Loucy (cell line): ENCODE data around the gene F7.

ENCODE experiments used
- H2AFZ ChIP-seq: fragments of 200-600 bp; sonication (generic); 2 replicates; pipeline ENCODE4 v1.6.0; 2016; ENCODE audit warnings: antibody characterized with exemption, mild to moderate bottlenecking, low read length, moderate library complexity
- H3F3A ChIP-seq: fragments of 200-600 bp; 2 replicates; pipeline ENCODE4 v1.6.0; 2016; ENCODE audit warnings: antibody characterized with exemption, low read depth, mild to moderate bottlenecking
- H3K27me3 ChIP-seq: fragments of 200-600 bp; sonication (generic); 2 replicates; pipeline ENCODE4 v1.6.1; 2014; ENCODE audit warnings: low read length, mild to moderate bottlenecking; ENCODE audit not compliant: insufficient read depth, poor library complexity, severe bottlenecking
- H3K36me3 ChIP-seq: fragments of 200-600 bp; sonication (generic); 2 replicates; pipeline ENCODE4 v1.6.1; 2016; ENCODE audit warnings: low read length; ENCODE audit not compliant: insufficient read depth
- H3K4me1 ChIP-seq: fragments of 200-600 bp; sonication (generic); 2 replicates; pipeline ENCODE4 v1.5.1; 2014; ENCODE audit warnings: low read length, mild to moderate bottlenecking; ENCODE audit not compliant: insufficient read depth, poor library complexity, severe bottlenecking
- H3K4me2 ChIP-seq: fragments of 200-600 bp; sonication (generic); 2 replicates; pipeline ENCODE4 v1.6.0; 2014; ENCODE audit warnings: antibody characterized with exemption, low read length, low read depth, mild to moderate bottlenecking; ENCODE audit not compliant: poor library complexity, severe bottlenecking
- H3K4me3 ChIP-seq: fragments of 200-600 bp; sonication (generic); 2 replicates; pipeline ENCODE4 v1.5.1; 2014; ENCODE audit warnings: low read length, mild to moderate bottlenecking, mixed read lengths; ENCODE audit not compliant: poor library complexity, severe bottlenecking
- H3K79me2 ChIP-seq: fragments of 200-600 bp; sonication (generic); 2 replicates; pipeline ENCODE4 v1.6.1; 2014; ENCODE audit warnings: low read length; ENCODE audit not compliant: insufficient read depth
- H3K9ac ChIP-seq: fragments of 200-600 bp; sonication (generic); 2 replicates; pipeline ENCODE4 v1.6.0; 2014; ENCODE audit warnings: mild to moderate bottlenecking, low read depth, low read length, moderate library complexity; ENCODE audit not compliant: poor library complexity, severe bottlenecking
- H3K9me2 ChIP-seq: fragments of 200-600 bp; sonication (generic); replicated peaks from 2 replicates; pipeline ENCODE4 v1.6.1; 2016; ENCODE audit warnings: low read depth, low read length, mixed read lengths
- H3K9me3 ChIP-seq: fragments of 200-600 bp; sonication (generic); 2 replicates; pipeline ENCODE4 v1.6.1; 2014; ENCODE audit warnings: mild to moderate bottlenecking, antibody characterized with exemption, low read length, low read depth; ENCODE audit not compliant: insufficient read depth
- H4K20me1 ChIP-seq: fragments of 200-600 bp; sonication (generic); 2 replicates; pipeline ENCODE4 v1.6.0; 2014; ENCODE audit warnings: antibody characterized with exemption, low read length, mild to moderate bottlenecking; ENCODE audit not compliant: insufficient read depth, poor library complexity, severe bottlenecking
- CTCF ChIP-seq: fragments of 200-600 bp; sonication (generic); conservative IDR thresholded peaks from 2 replicates; pipeline ENCODE4 v1.5.1; 2014; ENCODE audit warnings: mild to moderate bottlenecking, antibody characterized with exemption, low read length
- EZH2phosphoT487 ChIP-seq: fragments of 200-600 bp; IDR thresholded peaks from 2 replicates; pipeline ENCODE4 v1.6.1; 2018; ENCODE audit warnings: antibody characterized with exemption, mild to moderate bottlenecking, moderate library complexity, borderline replicate concordance

Gene F7

DNA sequence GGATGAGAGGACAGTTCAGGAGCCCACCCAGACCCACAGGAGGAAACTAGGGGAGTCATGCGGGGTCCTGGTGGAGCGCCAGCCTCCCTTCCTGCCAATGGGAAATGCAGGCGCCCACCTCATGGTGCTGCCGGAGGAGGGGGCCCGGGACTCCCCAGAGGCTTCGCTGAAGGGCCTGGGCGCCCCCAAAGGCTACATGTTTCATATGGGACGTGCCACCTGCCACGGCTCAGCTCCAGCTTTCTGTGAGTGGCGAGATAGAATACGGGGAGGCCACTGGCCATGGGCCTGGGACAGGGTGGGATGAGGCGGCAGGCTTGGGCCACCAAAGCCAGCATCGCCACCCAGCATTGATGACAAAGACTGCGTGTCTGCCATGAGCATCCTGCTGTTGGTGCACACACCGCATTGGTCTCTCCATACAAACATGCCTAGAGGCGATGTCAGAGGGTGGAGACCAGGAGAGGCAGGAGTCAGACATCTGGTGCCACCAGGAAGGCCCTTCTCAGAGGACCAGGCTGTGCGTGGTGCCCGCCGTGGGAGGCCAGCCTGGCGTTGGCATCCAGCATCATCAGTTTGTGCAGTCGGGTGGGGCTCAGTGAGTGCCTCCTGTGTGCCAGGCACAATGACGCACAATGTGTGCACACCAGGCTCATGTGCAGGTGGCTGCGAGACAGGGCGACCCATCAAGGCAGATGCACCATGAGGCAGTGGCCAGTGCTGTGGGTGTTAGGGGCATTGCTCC lies 15.8 kb downstream of the F7 start:
- Histone ChIP-seq H3K79me2 (no peaks in the 10 kb centered on the region), H3K36me3 (no peaks in the 10 kb centered on the region), H3K4me3 (no peak overlapping the region), H3K9me3 (no peaks in the 10 kb centered on the region), H3F3A (no peaks in the 10 kb centered on the region), H3K27me3 (no peaks in the 10 kb centered on the region), H3K9me2 (no peaks in the 10 kb centered on the region), H3K4me2 (no peak overlapping the region), H3K9ac (no peak overlapping the region), H4K20me1 (no peaks in the 10 kb centered on the region), H2AFZ (no peak overlapping the region), H3K4me1 (no peaks in the 10 kb centered on the region)
- TF ChIP-seq CTCF (no peak), EZH2phosphoT487 (no peak)

DNA sequence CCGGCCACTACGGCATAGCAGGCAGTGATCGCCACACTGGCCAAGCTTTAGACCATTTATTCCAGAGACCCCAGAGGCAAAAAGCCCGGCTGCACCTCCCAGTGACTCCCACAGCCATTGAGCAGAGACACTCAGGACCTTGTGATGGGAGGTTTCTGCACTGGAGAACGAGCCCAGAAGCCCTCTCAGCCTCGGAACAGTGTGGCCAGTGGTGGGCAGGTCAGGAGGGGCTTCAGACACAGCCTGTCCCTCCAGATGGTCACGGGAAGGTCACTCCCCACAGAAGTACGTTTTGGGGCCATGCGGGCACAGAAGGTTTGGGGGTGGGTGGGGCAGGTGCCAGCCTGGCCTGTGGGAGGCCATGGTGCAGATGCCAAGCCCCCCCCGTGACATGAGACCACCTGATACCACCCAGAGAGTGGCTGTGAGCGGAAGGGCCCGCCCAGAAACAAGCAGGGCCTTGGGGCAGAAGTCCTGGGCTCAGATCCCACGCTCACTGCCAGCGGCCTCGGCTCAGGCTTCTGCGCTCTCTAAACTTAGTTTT lies 16.4 kb downstream of the F7 start:
- Histone ChIP-seq H3K9ac (no peak overlapping the region), H3K9me2 (no peaks in the 10 kb centered on the region), H3K4me2 (no peak overlapping the region), H3K79me2 (no peaks in the 10 kb centered on the region), H3K9me3 (no peaks in the 10 kb centered on the region), H3K4me3 (no peak overlapping the region), H3K27me3 (no peaks in the 10 kb centered on the region), H3K4me1 (no peaks in the 10 kb centered on the region), H2AFZ (no peak overlapping the region), H3K36me3 (no peaks in the 10 kb centered on the region), H4K20me1 (no peaks in the 10 kb centered on the region), H3F3A (no peaks in the 10 kb centered on the region)
- TF ChIP-seq EZH2phosphoT487 (no peak), CTCF (no peak)

DNA sequence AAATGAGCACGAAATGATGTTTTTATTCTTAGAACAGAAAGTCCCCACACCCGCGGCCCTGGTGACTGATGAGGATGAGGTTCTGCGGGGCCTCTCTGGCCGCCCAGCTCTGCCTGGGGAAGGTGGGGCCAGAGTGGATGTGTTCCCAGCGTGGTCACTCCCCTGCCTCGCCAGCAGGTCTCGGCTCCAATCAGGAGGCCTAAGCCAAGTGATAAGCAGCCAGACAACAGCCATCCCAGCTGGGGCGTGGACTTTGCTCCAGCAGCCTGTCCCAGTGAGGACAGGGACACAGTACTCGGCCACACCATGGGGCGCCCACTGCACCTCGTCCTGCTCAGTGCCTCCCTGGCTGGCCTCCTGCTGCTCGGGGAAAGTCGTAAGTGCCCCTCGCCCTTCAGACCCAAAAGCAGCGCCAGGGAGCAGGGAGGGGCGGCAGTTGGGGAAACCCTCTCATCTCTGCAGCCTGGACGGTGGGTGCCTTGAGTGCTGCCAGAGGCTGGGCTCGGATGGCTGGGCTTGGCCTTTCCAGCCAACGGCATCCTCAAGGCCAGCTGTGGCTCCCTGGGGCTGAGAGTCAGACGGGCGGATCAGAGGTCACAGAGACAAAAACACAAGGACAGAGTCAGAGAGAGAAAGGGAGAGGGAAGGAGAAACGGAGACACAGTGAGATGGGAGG lies 17.1 kb downstream of the F7 start, which contains the start of gene F10:
F10 (plus strand) TSS at position 250 of the 676 bp plus-strand sequence; CDS start at position 307, 57 bp downstream.
- H3K4me2 ChIP-seq: no peak within 1 kb of the TSS
- no peaks in the 10 kb centered on the region for H3K9me2 ChIP-seq
- H3K27me3 ChIP-seq: no peaks in the 10 kb centered on the region
- no peaks in the 10 kb centered on the region for H3K36me3 ChIP-seq
- no peaks in the 10 kb centered on the region for H3K4me1 ChIP-seq
- H2AFZ ChIP-seq: no peak within 1 kb of the TSS
- no peaks in the 10 kb centered on the region for H4K20me1 ChIP-seq
- H3K9me3 ChIP-seq: no peaks in the 10 kb centered on the region
- no peak within 1 kb of the TSS for H3K4me3 ChIP-seq
- H3K79me2 ChIP-seq: no peaks in the 10 kb centered on the region
- no peak for TF ChIP-seq EZH2phosphoT487
- no peak for TF ChIP-seq CTCF
- H3F3A ChIP-seq: no peaks in the 10 kb centered on the region
- H3K9ac ChIP-seq: no peak within 1 kb of the TSS
